ENCODE measurements around the gene KLHL24.
"Not testable (repeated sequence)": the region's sequence is repeated elsewhere in the genome, so short reads cannot be mapped to it uniquely, and the experiment has no call there.

KLHL24 gene

DNA sequence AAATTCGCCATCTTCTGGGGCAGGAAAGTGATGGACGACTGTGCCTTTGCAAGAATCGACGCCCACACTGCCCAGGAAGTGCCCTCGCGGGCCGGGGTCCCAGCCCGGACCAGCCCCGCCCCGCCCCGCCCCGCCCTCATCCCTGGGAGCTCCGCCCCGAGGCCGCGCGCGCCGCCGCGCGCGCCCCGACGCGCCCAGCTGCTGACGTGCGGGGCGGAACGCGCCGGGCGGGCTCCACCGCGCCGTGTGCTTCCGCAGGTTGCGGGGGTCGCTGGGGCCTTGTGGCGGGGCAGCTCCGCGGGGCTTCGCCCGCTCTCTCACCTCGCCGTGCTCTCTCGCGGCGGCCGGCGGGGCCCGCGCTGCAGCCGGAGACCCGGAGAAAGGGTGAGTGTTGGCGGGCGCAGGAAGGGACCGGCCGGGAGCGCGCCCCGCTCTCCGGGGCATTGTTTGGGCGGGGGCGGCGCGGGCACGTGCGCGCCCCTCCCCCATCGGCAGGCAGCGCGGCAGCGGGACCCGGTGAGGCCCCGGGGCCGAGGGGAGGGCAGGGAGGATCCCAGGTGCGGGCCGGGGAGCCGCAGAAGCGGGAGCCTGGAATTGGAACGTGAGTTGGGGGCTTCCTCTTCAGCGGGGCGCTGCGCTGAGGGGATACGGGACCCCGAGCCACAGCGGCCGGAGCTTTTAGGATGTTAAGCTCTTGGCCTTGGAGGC is 62.3 kb downstream of the KLHL24 start, which contains the start of gene YEATS2:
Gene YEATS2, plus strand, starts transcription at position 188 of the 708 bp plus-strand sequence. CDS start 17,366 bp downstream, outside the sequence.
- peak; percentile 85 for DNase-seq

DNA sequence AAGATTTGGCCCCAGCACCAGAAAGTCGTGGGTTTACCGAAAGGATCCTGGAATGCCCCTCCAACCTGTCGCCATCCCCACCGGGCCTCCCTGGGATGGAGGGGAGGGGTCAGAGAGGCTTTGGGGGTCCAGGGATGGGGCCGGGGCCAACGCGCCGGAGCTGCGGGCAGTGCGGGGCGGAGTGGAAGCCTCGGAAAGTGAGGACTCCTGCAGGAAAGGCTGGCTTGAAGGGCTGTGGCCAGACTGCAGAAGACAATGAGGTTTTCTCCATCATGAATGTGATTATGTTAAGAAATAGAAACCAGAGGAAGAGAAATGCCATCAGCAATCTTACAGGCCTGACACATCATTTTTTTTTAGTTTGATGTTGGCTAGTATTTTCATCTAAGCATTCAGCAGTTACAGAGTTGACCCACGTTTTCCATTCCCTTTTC is 62.9 kb downstream of the KLHL24 start:
- DNase-seq, result peak; percentile 35

DNA sequence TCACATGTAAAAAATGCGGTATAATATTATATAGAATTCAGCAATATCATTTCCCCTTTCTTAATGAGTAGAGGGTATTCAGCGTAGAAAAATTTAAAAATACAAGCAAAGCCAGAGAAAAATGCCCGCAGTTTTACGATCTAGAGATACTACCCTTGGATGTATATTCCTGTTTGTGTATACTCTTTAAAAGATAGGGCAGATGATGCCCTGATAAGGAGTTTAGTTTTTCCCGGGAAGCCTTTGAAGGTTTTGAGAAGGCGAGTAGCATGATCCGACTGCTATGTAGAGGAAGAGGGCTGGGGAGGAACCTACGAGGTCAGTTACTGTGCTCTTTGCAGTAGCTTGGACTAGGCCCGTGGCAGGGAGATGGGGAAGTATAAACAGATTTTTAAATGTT is 63.3 kb downstream of the KLHL24 start:
- peak; percentile 25 for DNase-seq

DNA sequence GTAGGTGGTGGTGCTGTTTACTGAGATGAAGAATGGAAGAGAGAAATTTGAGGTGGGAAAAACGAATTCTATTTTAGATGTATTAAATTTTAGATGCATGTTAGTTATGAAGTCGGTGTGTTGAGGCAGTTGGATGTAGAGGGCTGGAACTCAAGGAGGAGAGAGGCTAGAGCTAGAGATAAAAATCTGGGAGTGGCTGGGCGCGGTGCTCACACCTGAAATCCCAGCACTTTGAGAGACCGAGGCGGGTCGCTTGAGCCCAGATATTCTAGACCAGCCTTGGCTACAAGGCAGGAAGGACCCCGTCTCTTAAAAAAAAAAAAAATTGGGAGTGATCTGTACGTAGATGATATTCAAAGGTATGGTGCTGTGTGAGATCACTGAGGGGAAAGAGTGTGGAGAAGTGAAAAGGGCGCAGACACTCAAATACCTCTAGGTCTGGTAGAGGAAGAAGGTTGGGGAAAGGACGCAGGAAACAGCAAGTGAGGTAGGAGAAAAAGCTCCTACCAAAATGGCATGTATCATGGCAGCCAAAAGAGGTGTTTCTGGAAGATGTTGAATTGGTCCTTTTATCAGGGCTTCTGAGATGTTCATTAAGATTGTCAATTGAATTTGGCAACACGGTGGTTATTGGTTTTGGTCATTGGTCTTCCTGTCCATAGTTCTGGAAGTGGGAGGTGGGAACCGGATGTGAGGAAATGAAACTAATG is 64.0 kb downstream of the KLHL24 start:
- peak; percentile 19 for DNase-seq

- DNase-seq, result no peak
Observed at GRCh38 chr3:183701744-183702143, 66.3 kb downstream of the KLHL24 start.

GRCh38 chr3:183703892-183704291 is 68.5 kb downstream of the KLHL24 start:
- not testable (repeated sequence) for DNase-seq

- DNase-seq, result no peak
Observed at GRCh38 chr3:183710231-183710630, 74.8 kb downstream of the KLHL24 start.

DNA sequence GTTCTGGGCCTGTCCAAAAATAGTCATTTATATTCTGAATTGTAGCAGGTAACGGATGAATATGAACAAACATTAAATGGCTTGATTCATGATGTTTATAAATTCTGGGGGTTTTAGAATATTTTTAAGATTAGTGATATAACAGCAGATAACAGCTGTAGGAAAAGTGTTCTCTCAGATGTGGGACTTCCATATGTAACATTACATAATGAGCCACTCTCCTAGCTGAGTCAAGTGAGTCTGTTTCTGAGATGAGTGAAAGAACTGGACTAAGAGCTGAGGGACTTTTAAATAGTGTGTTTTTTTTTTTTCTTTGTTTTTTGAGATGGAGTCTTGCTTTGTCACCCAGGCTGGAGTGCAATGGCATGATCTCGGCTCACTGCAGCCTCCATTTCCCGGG is 76.1 kb downstream of the KLHL24 start:
- no peak for DNase-seq

DNA sequence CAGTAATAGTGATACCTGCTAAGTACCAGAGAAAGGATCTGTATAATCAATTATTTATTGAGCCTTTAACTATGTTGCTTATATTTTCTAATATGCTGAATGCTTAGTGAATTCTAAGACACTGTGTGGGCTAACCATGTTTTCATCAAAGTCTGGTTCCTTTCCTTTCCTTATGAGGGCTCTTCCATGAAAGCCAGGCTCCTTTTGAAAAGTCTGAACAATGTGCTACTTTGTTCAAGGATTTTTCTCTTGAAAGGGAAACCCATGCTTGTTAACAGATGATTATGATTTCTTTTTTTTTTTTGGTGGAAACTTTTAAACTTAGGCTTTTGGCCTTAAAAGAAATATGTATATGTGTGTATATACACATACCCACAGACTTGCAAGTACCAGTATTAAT is 79.2 kb downstream of the KLHL24 start:
- no peak for DNase-seq

DNA sequence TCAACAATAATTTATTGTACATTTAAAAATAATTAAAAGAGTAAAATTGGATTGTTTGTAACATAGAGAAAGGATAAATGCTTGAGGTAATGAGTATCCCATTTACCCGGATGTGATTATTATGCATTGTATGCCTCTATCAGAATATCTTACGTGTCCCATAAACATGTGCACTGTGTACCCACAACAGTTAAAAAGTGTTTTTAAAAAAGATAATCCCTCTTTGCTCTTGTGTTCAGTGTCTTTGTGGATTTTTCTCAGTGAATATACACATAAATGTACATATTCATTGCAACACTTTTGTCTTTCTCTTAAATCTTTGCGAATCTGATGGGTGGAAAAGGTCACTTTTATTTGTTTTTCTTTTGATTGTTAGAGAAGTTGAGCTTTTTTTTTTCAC is 82.6 kb downstream of the KLHL24 start:
- no peak for DNase-seq

- no peak for DNase-seq
Observed at GRCh38 chr3:183725387-183725786, 90.0 kb downstream of the KLHL24 start.

- DNase-seq, result no peak
Observed at GRCh38 chr3:183728204-183728603, 92.8 kb downstream of the KLHL24 start.

DNA sequence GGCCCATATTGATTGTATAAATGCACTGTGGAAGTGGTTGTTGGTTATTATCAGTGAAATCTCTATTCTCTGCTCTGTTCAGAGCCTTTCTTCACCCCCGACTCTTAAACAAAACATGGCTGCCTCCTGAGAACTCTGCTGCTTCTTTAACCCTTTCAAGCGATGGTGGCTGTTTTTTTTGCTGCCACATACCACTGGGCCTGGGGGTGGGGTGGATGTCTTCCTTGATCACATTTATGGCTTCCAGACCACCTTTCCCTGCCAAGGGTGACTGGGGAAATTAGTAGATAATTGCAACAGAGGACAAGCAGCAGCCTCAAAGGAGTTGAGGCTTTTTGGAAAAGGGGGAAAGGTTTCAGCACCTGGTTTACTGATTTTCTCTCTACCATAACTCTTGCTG is 94.9 kb downstream of the KLHL24 start:
- no peak for DNase-seq

GRCh38 chr3:183731611-183732010 is 96.2 kb downstream of the KLHL24 start:
- no peak for DNase-seq

- no peak for DNase-seq
Observed at GRCh38 chr3:183733553-183733952, 98.1 kb downstream of the KLHL24 start.
